Measurements from ENCODE around the gene EIF4E3.

The EIF4E3 gene

GRCh38 chr3:71647751-71648150 lies 77.5 kb downstream of the EIF4E3 start:
- DNase-seq (ENCODE audit: low spot score) = no peak

GRCh38 chr3:71646971-71647370 lies 78.2 kb downstream of the EIF4E3 start:
- no peak for DNase-seq (ENCODE audit: low spot score)

- no peak for DNase-seq (ENCODE audit: low spot score)
Measured at GRCh38 chr3:71645140-71645539, 80.1 kb downstream of the EIF4E3 start.

- DNase-seq (ENCODE audit: low spot score) = peak; percentile 28
Measured at GRCh38 chr3:71641674-71642073, 83.5 kb downstream of the EIF4E3 start.

GRCh38 chr3:71640331-71640983 lies 84.7 kb downstream of the EIF4E3 start:
- no peak for DNase-seq (ENCODE audit: low spot score)

- no peak for DNase-seq (ENCODE audit: low spot score)
Measured at GRCh38 chr3:71636482-71636881, 88.7 kb downstream of the EIF4E3 start.

GRCh38 chr3:71636001-71636400 lies 89.2 kb downstream of the EIF4E3 start:
- no peak for DNase-seq (ENCODE audit: low spot score)

GRCh38 chr3:71634671-71635070 lies 90.5 kb downstream of the EIF4E3 start:
- no peak for DNase-seq (ENCODE audit: low spot score)

GRCh38 chr3:71629711-71630110 lies 95.5 kb downstream of the EIF4E3 start:
- no peak for DNase-seq (ENCODE audit: low spot score)

GRCh38 chr3:71629289-71629688 lies 95.9 kb downstream of the EIF4E3 start:
- DNase-seq (ENCODE audit: low spot score) = no peak

GRCh38 chr3:71628522-71628921 lies 96.7 kb downstream of the EIF4E3 start:
- DNase-seq (ENCODE audit: low spot score) = no peak

GRCh38 chr3:71625676-71626075 lies 99.5 kb downstream of the EIF4E3 start:
- DNase-seq (ENCODE audit: low spot score) = no peak

Measured in SW480 (cell line).